Stimulated activated CD4-positive, alpha-beta T cell treated with anti-CD3 and anti-CD28 coated beads, Interleukin-4, amount 100 ng/mL, for 48 hours (primary cell): ENCODE measurements around the gene POLR1A.

Experiments used
- DNase-seq, 2 donors: peaks; one replicate each; pipeline ENCODE4 v3.0.0-alpha.2; 2020; ENCODE audit warnings: low read depth in 2 of 2

POLR1A gene

DNA sequence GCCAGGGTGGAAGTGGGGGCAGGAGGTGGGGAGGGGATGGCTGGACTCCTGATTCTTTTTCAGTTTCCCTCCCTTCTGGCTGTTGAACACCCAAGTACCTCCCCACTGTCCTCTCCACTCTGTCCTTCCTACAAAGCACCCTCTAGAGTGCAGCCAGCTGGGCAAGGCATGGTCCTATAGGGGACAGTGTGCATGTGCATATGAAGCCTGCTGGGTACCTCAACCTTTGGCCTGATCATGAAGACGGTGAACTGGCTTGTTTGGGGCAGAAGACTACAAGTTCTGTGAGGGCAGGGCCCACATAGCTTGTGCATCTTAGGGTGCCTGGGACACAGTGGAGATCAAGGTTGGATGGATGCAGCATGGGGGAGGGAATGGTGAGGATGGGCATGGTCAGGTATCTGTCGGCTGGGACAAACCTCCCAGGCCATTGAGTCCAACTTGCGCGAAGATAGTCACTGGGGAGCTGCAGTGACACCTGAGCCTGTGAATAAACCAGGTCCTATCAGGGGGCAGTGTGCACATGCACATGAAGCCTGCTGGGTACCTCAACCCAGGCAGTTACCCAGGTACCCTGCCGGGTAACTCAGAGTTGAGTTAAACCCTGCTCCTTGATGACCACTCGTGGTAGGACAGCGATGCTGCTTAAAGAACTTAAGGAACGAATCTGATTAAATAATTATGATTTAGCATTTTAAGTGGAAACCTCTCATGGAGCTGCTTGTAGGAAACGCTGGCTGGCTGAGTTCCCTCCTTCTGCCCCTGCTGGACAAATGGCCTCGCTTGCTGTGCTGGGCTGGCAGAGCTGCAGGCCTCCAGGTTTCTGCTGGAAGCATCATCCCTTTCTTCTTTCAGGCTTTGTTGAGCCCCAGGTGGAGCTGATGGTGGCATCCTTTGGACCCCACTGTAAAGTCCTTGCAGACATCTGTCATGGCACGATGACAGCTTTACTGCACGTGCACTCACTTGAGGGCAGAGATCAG lies 84.0 kb downstream of the POLR1A start:
- no peak for DNase-seq

DNA sequence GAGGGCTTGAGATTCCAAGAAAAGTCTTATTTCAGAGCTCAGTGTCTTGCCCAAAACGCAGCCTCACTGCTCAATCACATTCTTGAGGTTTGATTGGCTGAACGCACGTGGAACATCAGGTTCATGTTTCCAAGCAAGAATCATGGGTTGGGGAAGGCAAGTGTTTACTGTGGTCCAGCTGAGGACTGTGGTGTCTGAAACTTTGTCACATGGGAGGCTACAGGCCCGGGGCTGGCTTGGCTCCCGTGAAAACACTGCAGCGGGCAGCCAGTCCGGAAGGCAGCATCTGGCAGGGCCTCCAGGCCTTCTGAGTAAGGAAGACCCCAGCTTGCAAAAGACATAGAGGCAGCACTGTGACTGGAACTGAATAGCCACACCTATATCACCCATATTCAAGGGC lies 84.7 kb downstream of the POLR1A start:
- DNase-seq, result no peak

DNA sequence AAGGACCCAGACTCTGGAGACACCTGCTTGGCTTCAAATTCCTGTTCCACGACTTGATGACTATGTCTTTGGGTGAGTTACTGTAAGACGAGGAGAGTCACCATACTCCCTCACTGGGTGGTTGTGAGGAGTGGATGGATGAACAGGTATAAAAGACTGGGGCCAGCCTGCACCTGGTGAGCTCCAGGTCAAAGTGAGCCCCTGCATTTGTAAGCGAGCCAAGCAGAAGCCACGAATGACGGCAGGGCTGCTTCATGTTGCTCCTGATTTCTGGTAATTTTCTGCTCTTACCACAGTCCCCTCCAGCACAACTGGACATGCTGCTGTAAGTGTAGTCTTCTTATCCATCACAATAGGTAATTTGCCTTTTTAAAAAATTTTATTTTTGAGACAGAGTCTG lies 86.6 kb downstream of the POLR1A start:
- DNase-seq, result no peak

DNA sequence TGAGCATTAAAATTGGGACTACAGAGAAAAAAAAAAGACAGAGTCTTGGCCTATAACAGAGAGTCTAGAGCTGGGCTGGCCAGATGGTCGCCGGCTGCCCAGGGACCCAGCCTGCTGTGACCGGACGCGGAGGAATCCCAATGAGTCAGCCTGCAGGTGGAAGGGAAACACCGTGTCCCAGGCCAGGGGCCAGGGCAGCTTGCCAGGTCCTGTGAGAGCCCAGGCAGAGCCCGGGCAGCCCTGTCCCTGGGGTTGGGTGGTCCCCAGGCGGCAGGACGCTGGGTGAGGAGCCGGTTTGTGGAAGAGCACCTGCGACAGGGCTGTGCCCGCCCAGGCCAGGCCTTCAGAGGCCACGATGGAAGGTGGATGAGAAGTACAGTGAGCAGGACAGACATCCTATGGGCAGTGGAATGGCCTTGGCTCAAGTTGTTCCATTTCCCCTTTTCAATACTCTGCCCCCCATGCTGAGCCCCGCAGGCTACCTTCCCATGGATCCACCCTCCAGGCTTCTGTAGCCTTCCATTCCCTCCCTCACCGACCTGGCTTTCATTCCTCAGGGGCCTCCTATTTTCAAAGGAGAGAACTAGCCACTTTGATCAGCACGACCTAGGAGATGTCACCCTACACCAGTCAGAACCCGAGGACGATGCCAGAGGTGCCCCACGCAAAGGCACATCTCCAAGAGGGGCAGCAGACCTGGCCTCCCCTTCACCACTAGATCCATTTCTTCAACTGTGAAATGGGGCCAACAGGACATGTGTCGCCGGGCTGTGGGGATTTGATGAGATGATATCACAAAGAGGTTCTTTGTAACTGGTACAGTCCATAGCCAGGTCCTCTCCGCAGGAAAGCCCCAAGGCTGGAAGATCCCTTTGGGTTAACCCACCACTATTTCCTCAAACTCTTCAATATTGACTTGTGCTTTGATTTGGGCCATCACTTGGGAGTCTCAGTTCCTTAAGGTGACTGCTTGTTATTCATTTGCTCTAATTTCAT lies 87.5 kb downstream of the POLR1A start:
- no peak for DNase-seq

DNA sequence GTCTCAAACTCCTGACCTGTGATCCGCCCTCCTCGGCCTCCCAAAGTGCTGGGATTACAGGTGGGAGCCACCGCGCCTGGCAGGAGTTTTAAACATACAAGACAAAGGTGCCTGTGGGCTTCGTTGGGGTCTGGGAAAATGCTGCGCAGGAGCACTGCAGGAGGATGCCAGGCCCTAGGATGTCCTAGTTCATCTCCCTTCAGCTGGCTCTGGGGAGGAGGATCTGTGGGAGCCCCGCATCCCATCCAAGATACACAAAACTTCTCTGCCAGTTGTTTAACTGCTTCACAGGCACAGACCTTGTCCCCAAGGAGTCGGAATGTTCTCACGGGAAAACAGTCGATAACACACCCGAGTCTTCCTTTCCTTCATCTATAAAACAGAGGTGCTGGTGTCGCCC lies 89.1 kb downstream of the POLR1A start:
- no peak for DNase-seq

DNA sequence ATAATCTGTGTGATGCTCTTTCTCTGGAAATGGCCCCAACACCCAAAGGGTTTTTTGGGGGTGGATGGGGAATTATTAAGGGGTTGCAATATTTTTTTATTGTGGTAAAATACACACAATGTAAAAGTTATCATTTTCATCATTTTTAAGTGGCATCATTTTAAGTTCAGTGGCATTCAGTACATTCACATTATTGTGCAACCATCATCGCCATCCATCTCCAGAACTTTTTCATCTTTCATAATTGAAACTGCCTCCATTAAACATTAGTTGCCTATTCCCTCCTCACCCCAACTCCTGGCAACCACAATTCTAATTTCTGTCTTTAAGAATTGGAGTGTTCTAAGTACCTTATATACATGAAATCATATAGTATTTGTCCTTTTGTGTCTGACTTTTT lies 90.0 kb downstream of the POLR1A start:
- DNase-seq, result no peak

DNA sequence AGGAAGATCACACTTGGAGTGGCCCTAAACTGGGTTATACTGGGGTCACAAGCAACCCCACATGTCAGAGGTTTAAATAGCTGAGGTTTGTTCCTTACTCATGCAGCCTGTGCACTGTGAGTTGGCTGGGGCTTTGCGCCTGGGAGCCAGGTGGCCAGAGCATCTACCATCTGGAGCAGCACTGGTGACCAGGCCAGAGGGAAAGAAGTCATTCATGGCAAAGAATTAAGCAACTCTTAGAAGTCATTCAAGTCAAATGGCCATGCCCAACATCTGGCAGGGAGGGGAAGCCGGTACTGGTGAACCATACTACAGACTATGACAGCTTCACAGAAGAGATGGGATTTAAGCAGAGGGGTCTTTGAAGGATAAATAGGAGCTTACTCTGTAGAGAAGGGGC lies 90.7 kb downstream of the POLR1A start:
- DNase-seq, result no peak

DNA sequence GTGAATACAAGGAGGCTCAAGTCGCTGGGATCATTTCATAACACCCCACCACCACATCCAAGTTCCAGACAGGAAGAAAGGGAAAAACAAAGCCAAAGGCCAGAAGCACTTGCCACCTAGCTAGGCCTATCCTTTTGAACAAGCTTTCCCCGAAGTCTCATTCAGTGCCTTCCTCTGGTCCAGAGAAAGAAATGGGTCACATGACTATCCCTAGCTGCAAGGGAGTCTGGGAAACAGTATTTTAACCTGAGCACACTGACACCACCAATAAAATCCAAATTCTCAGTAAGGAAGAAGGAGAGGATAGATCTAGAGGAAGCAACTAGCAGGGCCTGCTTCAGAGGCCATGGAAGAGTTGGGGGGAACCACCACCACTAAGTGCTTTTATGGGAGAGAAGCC lies 91.2 kb downstream of the POLR1A start:
- DNase-seq, result no peak

DNA sequence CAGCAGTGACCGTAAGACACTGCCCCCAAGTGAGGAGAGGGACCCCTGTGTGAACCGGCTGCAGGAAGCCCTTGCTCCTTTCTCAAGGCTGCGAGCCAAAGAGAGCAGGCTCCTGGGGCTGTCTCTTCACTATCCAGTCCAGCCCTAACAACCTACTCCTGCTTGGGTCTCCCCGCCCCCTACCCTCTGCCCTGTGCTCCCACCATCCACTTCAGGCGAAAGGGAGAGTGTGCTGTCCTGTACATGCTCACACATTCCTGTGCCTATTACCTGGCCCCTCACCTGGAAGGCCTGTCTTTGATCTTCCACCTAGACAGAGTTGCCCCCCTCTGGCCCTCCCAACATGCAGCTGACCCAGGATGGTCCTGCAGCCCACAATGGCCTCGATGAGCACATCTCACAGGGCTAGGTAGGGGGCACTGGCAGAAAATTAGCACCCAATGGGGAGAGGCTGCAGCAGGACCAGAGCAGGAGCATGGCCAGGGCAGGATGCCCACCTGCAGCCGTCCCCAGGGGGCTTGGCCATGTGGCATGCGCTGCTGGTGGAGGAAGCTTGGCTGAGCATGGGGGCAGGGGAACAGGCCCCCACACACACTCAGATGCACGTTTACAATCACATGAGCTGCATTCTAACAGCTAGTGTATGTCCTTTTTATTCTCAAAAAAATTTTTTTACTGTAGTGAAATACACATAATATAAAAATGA lies 93.5 kb downstream of the POLR1A start:
- DNase-seq, result no peak

DNA sequence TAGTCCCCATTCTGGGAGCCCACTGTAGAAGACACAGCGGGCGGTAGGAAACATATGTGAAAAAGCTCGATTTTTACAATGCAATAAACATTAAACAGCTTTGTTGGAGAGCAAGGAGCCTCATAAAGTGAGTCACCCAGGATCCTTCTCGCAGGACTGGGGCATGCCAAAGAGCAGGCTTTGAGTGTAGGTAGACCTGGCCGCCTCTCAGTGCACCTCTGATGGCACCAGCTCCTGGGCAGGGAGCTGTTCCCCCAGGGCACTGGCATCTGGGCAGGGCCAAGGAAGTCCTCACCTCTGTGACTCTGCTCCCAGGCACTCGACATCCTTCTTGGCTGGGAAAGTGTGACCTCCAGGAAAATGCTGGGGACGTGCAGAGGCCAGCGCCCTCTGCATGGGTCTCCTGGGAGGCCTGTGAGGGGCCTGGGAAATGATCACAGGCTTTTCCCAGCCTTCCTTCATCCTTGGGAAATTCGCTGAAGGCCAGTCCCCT lies 94.2 kb downstream of the POLR1A start:
- no peak for DNase-seq

DNA sequence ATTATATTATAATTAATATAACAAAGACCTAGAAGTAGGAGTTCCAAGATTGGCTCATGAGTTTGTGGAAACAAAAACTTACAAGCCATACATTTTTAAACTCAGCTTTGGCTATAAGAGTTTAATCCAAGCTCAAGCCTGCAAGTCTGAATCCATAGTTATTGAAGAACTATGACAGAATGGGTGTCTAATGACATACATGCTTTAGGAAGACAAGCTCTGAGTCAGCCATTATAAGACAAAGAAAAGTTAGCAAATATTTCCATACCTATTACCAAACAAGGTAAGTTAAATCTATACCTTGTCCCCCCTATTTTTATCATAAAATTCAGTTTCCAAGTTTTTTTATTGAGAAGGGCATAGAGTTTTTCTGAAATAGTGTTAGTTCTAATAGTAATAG lies 95.6 kb downstream of the POLR1A start:
- DNase-seq, result no peak

DNA sequence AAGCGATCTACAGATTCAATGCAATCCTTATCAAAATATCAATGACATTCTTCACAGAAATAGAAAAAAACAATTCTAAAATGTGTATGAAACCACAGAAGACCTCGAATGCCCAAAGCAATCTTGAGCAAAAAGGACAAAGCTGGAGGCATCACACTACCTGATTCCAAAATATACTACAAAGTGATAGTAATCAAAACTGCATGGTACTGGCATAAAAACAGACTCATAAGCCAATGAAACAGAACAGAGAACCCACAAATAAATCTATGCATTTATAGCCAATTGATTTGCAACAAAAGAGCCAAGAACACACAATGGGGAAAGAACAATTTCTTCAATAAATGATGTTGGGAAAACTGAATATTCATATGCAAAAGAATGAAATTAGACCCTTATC lies 99.2 kb downstream of the POLR1A start:
- DNase-seq, result no peak

DNA sequence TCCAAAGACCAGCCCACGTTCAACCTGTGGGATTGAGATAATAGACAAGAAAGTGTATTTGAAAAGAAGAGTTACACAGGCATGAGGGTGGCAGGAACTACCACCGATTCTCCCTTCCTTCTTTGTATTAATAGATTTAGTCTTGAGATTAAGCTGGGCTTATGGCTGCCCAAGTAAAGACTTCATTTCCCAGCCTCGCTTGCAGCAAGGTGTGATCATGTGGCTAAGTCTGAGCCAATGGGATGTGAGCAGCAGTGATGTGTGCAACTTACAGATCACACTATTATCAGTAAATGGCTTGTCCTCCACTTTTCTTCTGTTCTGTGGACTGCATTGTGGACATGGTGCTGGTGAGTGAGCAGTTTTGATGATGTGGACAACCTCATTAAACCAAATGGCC lies 101.7 kb downstream of the POLR1A start:
- no peak for DNase-seq

DNA sequence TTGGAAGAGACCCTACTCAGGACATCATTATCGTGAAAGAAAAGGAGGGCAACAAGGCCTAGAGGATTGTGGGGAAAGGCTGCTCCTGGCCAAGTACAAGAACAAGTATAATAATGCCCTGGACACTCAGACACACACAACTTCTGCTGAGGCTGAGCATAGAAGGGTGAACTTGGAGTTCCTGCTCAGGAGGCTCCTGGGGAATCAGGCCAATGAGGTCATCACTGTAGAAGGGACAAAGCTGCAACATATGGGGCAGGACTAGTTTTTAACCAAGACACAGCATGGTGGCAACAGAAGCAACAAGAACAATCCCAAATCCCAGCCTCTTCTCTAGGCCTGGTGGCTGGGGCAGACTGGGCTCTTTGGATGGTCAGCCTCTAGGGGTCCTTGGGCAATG lies 102.6 kb downstream of the POLR1A start:
- no peak for DNase-seq

DNA sequence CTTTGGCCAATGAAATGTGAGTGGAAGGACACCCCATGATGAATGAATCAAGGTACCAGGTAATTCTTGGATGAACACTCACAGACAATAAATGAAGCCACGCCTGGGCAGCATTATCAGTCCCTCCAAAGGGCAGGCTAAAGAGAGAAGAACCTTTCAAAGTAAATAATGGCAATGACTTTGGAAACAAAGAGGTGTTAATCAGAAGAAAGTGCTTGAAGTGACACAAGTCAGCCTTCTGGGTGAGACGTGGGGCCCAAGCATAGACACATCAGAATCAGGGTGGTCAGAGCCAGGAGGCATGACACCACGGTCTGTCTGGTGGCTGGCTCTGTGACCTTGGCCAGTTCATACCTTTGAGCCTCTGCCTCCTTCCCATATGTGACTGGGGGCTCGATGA lies 103.3 kb downstream of the POLR1A start:
- no peak for DNase-seq

DNA sequence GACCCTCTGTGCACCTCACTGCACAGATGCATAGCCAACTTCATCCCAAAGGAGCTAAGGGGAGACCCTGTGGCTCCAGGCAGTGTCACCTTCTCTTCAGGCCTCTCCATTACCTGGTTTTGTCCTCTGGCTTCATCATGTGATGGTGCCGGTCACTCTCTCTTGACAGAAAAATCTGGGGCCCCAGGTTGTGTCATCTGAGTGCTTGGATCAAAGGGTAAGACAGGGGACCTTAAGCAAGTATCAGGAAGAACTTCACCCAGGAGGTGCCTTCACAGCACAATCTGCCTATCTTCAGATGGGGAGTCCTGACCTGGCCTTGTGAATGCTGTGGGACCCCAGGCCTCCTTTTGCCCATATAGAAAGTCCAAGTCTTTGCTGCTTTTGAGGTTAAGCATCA lies 104.4 kb downstream of the POLR1A start:
- no peak for DNase-seq

DNA sequence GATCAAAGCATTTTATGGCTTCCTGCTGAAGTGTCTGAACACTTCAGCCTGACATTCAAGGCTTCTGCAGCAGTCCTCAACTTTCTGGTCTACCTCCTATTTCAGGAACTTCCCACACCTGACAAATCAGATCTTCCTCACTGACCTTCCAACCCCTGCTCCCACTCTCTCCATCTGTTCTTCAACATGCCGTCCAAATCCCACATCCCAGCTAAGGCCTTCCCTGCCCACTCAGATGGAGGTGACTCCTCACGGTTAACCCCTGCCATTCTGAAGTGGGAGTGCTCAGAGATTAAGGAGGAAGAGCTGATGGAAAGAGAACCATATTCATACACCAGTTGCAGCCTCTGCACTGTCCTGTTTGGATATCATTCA lies 104.8 kb downstream of the POLR1A start:
- DNase-seq, result no peak

DNA sequence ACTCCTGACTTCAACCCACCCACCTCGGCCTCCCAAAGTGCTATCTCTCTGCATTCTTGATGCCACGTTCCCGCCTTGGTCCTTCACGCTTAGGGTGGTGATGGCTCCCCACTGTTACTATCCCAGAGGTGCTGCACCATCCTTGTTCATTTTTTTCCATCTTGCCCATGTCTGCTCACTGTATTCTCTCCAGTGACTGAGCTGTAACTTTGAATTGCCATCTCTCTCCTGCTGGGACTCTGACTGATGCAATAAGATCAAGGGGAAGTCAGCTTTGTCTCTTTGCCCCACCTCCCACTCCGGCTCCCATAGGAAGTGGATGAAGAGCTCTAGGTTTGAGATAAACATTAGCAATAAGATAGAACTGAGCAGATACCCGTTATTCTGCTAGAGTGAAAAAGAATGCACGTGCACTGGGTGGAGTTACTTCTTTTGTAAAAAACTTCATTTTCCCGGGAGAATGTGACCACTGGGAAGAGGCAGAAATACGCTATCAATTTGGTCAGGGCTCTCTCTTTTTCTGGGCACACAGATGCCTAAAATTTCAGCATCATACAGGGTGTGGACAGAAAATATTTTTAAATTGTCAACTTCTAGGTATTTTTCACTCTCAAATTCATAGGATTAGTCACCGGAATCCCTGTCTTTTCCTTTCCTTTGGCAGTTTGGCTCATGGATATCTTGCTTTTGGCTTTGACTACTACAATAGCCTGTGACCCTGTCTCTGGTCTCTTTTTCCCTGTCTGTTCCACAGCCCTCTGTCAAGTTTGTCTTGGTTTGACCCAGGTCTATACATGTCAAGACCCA lies 105.4 kb downstream of the POLR1A start:
- DNase-seq, result no peak

DNA sequence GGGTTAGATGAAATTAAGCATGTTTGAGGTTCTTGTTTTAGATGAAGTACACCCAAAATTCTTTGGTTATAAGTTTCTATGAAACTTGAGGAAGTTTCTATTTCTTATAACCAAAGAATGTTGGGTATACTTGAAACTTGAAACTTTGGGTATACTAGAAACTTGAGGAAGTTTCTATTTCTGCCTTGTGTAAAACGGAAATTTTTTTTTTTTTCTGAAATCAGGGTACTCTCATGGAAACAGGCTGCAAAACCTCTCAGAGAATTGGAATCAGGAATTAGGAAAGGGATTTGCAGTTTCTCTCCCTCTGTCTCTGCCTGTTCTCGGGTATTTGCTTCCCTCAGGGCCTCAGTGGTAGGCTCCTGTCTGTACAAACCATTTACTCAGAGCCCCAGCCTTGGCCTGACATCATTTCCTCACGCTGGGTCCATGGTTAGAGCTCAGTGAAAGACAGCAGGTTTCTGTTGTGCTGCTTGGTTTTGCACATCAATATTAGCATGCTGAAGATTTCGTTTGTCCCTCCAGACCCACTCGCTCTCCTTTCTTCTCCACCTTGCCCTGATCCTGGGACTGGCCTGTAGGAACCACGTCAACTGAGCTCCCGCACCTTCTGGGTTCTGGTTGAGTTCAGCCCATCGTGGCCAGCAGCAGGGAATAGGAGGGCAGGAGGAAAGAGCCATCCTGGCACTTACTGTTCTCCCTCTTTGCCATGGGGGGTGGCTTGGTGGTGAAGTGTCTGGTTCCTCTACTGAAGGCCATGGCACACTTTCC lies 106.4 kb downstream of the POLR1A start:
- DNase-seq, result peak in 1 of 2 donors; percentile 28
